GM18505 (cell line): Measurements from ENCODE around the gene STK32C.
"Not testable (repeated sequence)": the region's sequence is repeated elsewhere in the genome, so short reads cannot be mapped to it uniquely, and the experiment has no call there.

Source experiments
- ATAC-seq: cut with Tn5 transposase; IDR thresholded peaks from one replicate; pipeline ENCODE4 v1.9.1; 2021; ENCODE audit not compliant: unreplicated experiment
- POLR2A ChIP-seq: IDR thresholded peaks from 4 replicates; pipeline ENCODE4 v1.6.1; 2011; ENCODE audit warnings: borderline replicate concordance; ENCODE audit not compliant: insufficient read depth, insufficient read length; ENCODE audit errors: extremely low read depth

STK32C gene

GRCh38 chr10:132347211-132347930, 39.6 kb upstream of the STK32C start:
- ATAC-seq, result no peak
- no peak for TF ChIP-seq POLR2A

- no peak for TF ChIP-seq POLR2A
- no peak for ATAC-seq
Observed at GRCh38 chr10:132346806-132347205, 39.1 kb upstream of the STK32C start.

GRCh38 chr10:132345345-132345744, 37.6 kb upstream of the STK32C start:
- no peak for TF ChIP-seq POLR2A
- no peak for ATAC-seq

GRCh38 chr10:132344386-132344785, 36.6 kb upstream of the STK32C start:
- no peak for ATAC-seq
- no peak for TF ChIP-seq POLR2A

GRCh38 chr10:132342553-132342952, 34.8 kb upstream of the STK32C start:
- no peak for ATAC-seq
- TF ChIP-seq POLR2A, result no peak

GRCh38 chr10:132341781-132342180, 34.0 kb upstream of the STK32C start:
- TF ChIP-seq POLR2A, result no peak
- ATAC-seq, result no peak

GRCh38 chr10:132341017-132341416, 33.3 kb upstream of the STK32C start:
- no peak for ATAC-seq
- TF ChIP-seq POLR2A, result no peak

- TF ChIP-seq POLR2A, result no peak
- ATAC-seq, result no peak
Observed at GRCh38 chr10:132339276-132339675, 31.5 kb upstream of the STK32C start.

- no peak for TF ChIP-seq POLR2A
- ATAC-seq, result no peak
Observed at GRCh38 chr10:132338876-132339275, 31.1 kb upstream of the STK32C start.

- not testable (repeated sequence) for ATAC-seq
Observed at GRCh38 chr10:132337854-132338253, 30.1 kb upstream of the STK32C start.

GRCh38 chr10:132336919-132337407, 29.2 kb upstream of the STK32C start:
- peak; percentile 55 for TF ChIP-seq POLR2A
- no peak for ATAC-seq

- ATAC-seq, result no peak
- TF ChIP-seq POLR2A, result no peak
Observed at GRCh38 chr10:132336064-132336746, 28.5 kb upstream of the STK32C start.

GRCh38 chr10:132335189-132336063, 27.7 kb upstream of the STK32C start:
- TF ChIP-seq POLR2A, result no peak
- peak; percentile 54 for ATAC-seq
